ENCODE results near the gene TRPM1. TPM values are rescaled to one million over a fixed set of nuclear protein-coding genes. Genes with fewer than 3 reads are reported as not detected.

Gene TRPM1
- total RNA-seq, 2 donors from 2014 or later, result not detected

- no peak for DNase-seq (ENCODE audit: low spot score)
- Histone ChIP-seq H3K9me3 (no peaks in the 10 kb centered on the region), H3K4me1 (ENCODE audit: control insufficient read depth in 1 of 2, low read depth in 2 of 2) (peaks cover 25 to 44% of the 10 kb centered on the region in 2 donors), H3K36me3 (no peaks in the 10 kb centered on the region), H3K27me3 (replicated peaks; ENCODE audit: insufficient read depth) (no peaks in the 10 kb centered on the region), H3K4me3 (peak overlapping the region; percentile 6), H3K27ac (peak overlapping the region in 1 of 2 donors; percentile 14)
- ATAC-seq (ENCODE audit: insufficient number of reproducible peaks, low FRiP score, low read depth), result no peak
- TF ChIP-seq, protein P1, sequence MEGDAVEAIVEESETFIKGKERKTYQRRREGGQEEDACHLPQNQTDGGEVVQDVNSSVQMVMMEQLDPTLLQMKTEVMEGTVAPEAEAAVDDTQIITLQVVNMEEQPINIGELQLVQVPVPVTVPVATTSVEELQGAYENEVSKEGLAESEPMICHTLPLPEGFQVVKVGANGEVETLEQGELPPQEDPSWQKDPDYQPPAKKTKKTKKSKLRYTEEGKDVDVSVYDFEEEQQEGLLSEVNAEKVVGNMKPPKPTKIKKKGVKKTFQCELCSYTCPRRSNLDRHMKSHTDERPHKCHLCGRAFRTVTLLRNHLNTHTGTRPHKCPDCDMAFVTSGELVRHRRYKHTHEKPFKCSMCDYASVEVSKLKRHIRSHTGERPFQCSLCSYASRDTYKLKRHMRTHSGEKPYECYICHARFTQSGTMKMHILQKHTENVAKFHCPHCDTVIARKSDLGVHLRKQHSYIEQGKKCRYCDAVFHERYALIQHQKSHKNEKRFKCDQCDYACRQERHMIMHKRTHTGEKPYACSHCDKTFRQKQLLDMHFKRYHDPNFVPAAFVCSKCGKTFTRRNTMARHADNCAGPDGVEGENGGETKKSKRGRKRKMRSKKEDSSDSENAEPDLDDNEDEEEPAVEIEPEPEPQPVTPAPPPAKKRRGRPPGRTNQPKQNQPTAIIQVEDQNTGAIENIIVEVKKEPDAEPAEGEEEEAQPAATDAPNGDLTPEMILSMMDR (IDR thresholded peaks at IDR 0.05), result no peak
Observed at GRCh38 chr15:30984542-30984941, 117.0 kb downstream of the TRPM1 start.

DNA sequence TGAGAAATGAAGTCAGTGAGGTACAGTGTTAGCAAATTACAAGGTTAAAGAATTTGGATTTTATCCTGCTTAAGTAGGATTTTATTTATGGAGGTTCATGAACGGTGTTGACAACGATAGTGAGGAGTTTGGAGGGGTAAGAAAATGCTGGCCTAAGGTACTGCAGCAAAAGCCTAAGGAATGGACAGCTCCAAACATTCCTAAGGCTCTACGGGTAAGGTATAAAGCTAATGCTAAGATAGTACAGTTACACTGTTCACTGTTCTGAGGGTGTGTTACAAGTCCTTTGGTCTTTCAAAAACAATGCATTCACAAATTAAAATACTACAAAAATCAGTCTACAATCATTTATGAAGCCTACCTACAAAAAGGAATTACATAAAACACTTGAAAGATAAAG lies 117.4 kb downstream of the TRPM1 start:
- ATAC-seq (ENCODE audit: insufficient number of reproducible peaks, low FRiP score, low read depth) (no peak), DNase-seq (ENCODE audit: low spot score) (no peak)
- H3K4me3 ChIP-seq, result peak overlapping the region; percentile 6
- H3K4me1 ChIP-seq (ENCODE audit: control insufficient read depth in 1 of 2, low read depth in 2 of 2), result peaks cover 23 to 42% of the 10 kb centered on the region in 2 donors
- TF ChIP-seq, protein P1 (IDR thresholded peaks at IDR 0.05), result no peak
- H3K36me3 ChIP-seq, result no peaks in the 10 kb centered on the region
- H3K27me3 ChIP-seq (replicated peaks; ENCODE audit: insufficient read depth), result no peaks in the 10 kb centered on the region
- H3K27ac ChIP-seq, result no peak overlapping the region
- H3K9me3 ChIP-seq, result no peaks in the 10 kb centered on the region

- no peaks in the 10 kb centered on the region for H3K9me3 ChIP-seq
- ATAC-seq (ENCODE audit: insufficient number of reproducible peaks, low FRiP score, low read depth) (no peak), DNase-seq (ENCODE audit: low spot score) (no peak)
- H3K4me1 ChIP-seq (ENCODE audit: control insufficient read depth in 1 of 2, low read depth in 2 of 2), result peaks cover 2 to 15% of the 10 kb centered on the region in 2 donors
- TF ChIP-seq, protein P1 (IDR thresholded peaks at IDR 0.05), result no peak
- H3K4me3 ChIP-seq, result no peak overlapping the region
- H3K27me3 ChIP-seq (replicated peaks; ENCODE audit: insufficient read depth), result no peaks in the 10 kb centered on the region
- no peak overlapping the region for H3K27ac ChIP-seq
- no peaks in the 10 kb centered on the region for H3K36me3 ChIP-seq
Observed at GRCh38 chr15:30979457-30979856, 122.1 kb downstream of the TRPM1 start.

GRCh38 chr15:30978328-30978727 lies 123.2 kb downstream of the TRPM1 start:
- H3K4me3 ChIP-seq, result no peak overlapping the region
- ATAC-seq (ENCODE audit: insufficient number of reproducible peaks, low FRiP score, low read depth) (no peak), DNase-seq (ENCODE audit: low spot score) (no peak)
- peaks cover 0 to 4% of the 10 kb centered on the region in 2 donors for H3K4me1 ChIP-seq (ENCODE audit: control insufficient read depth in 1 of 2, low read depth in 2 of 2)
- H3K9me3 ChIP-seq, result no peaks in the 10 kb centered on the region
- TF ChIP-seq, protein P1 (IDR thresholded peaks at IDR 0.05), result no peak
- H3K36me3 ChIP-seq, result no peaks in the 10 kb centered on the region
- no peak overlapping the region for H3K27ac ChIP-seq
- no peaks in the 10 kb centered on the region for H3K27me3 ChIP-seq (replicated peaks; ENCODE audit: insufficient read depth)

GRCh38 chr15:30974112-30974511 lies 127.4 kb downstream of the TRPM1 start:
- no peak overlapping the region for H3K4me3 ChIP-seq
- no peaks in the 10 kb centered on the region for H3K9me3 ChIP-seq
- TF ChIP-seq, protein P1 (IDR thresholded peaks at IDR 0.05), result no peak
- H3K27me3 ChIP-seq (replicated peaks; ENCODE audit: insufficient read depth), result no peaks in the 10 kb centered on the region
- H3K4me1 ChIP-seq (ENCODE audit: control insufficient read depth in 1 of 2, low read depth in 2 of 2), result no peaks in the 10 kb centered on the region
- H3K36me3 ChIP-seq, result no peaks in the 10 kb centered on the region
- no peak overlapping the region for H3K27ac ChIP-seq
- no peak for DNase-seq (ENCODE audit: low spot score)
- no peak for ATAC-seq (ENCODE audit: insufficient number of reproducible peaks, low FRiP score, low read depth)

Data from thoracic aorta (tissue), 2 donors.